ENCODE data around the gene SUGCT. TPM values are rescaled to one million over a fixed set of nuclear protein-coding genes. Genes with fewer than 3 reads are reported as not detected.

SUGCT gene
- total and polyA plus RNA-seq, 9 of the 15 experiments (the other 6 are each of a cell fraction or from before 2014, with no cell fraction given), result 0.58 to 2.5 (median 1.4) TPM

DNA sequence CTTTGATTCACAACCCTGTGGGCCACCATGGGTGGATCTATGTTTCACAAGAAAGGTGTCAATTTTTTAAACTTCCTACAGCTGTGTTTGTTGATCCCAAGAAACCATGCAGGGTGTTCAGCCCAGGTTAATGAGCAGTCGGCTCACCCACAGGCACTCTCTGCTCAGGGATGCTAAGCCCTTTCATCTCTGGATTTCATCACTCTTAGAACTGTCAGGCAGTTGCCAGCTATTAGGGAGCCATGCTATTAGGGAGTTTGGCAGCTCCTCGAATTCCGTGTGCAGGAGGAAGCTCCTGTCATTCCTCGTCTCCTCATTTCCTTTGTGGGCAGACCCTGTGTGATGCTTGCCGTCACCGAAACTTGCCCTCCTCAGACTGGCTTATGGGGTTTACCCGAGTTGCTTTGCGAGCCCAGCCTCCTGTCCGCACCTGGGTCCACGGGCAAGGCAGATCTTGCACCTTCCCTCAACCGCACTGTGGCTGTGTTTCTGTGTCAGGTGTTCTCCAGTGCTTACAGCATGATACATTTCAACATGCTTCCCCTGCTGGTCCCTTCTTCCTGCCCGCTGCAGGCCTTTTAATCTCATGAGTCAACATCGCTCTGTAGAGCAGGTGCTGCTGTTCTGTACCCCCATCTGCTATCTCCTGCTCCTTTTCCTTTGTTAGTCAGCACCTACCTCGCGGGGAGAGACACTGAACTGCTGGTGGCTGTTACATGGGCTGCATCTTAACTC lies 509.8 kb downstream of the SUGCT start:
- Histone ChIP-seq H3K9me1 (ENCODE audit: control insufficient read depth, insufficient read depth, low read length) (no peaks in the 10 kb centered on the region), H3K79me2 (ENCODE audit: control insufficient read depth, insufficient read depth, low read length) (no peaks in the 10 kb centered on the region), H3K27me3 (ENCODE audit: control insufficient read depth in 2 of 2, insufficient read depth in 2 of 2, low read length in 2 of 2) (no peaks in the 10 kb centered on the region), H2AFZ (ENCODE audit: low read depth, low read length) (no peak overlapping the region), H4K20me1 (replicated peaks; ENCODE audit: control insufficient read depth, insufficient read depth, low read length) (no peaks in the 10 kb centered on the region), H3K9ac (ENCODE audit: insufficient read depth in 1 of 2, low read depth in 2 of 2, low read length in 2 of 2) (no peak overlapping the region), H3K4me2 (ENCODE audit: insufficient read depth, low read length) (no peak overlapping the region), H3K27ac (ENCODE audit: extremely low read depth, low read depth, low read length) (no peak overlapping the region), H3K9me3 (replicated peaks; ENCODE audit: control insufficient read depth, insufficient read depth, low read depth, low read length) (no peaks in the 10 kb centered on the region), H3K4me3 (no peak overlapping the region), H3K36me3 (ENCODE audit: control insufficient read depth, insufficient read depth, low read length) (no peaks in the 10 kb centered on the region), H3K4me1 (replicated peaks in 1 of 2; ENCODE audit: control insufficient read depth in 2 of 2, insufficient read depth in 2 of 2, low read length in 2 of 2) (no peaks in the 10 kb centered on the region)
- FAIRE-seq, result no peak
- BruUV-seq (replicated peaks), result no TSS peak
- no peak for ATAC-seq
- under 1% methylated on average over 14 of the region's 15 CpGs for WGBS (ENCODE audit: insufficient coverage, low coverage, missing lambda C conversion rate)
- ChIA-PET CTCF (ENCODE audit: low intra/inter-chr PET ratio) (no interaction called here), POLR2A (no interaction called here)
- intact Hi-C loops (cut with micrococcal nuclease), result no loop called here
- DNase-seq (ENCODE audit: extremely low read depth in 1 of 4, low spot score in 3 of 4), result no peak
- in situ Hi-C loops (cut with MboI), result no loop called here
- TF ChIP-seq ZNF830 (CRISPR knock-in tag; IDR thresholded peaks at IDR 0.05), result no peak
- no peak for TF ChIP-seq KAT7 (CRISPR knock-in tag; IDR thresholded peaks at IDR 0.05; ENCODE audit: borderline replicate concordance)
- no peak for TF ChIP-seq TRIM25 (IDR thresholded peaks at IDR 0.05; ENCODE audit: borderline replicate concordance)
- TF ChIP-seq KAT8 (IDR thresholded peaks at IDR 0.05; ENCODE audit: low read depth), result no peak
- no peak for TF ChIP-seq DDX20 (tag; IDR thresholded peaks at IDR 0.05; ENCODE audit: low read depth)
- no peak for TF ChIP-seq CXXC5 (CRISPR knock-in tag; IDR thresholded peaks at IDR 0.05)
- TF ChIP-seq, protein P1, sequence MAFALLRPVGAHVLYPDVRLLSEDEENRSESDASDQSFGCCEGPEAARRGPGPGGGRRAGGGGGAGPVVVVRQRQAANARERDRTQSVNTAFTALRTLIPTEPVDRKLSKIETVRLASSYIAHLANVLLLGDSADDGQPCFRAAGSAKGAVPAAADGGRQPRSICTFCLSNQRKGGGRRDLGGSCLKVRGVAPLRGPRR (CRISPR knock-in tag; IDR thresholded peaks at IDR 0.05), result no peak
- no peak for TF ChIP-seq ZNF586 (CRISPR knock-in tag; conservative IDR thresholded peaks at IDR 0.05)
- TF ChIP-seq U2AF1 (optimal IDR thresholded peaks at IDR 0.05; ENCODE audit: low read depth, low read length), result no peak
- TF ChIP-seq ZNF146 (CRISPR knock-in tag; IDR thresholded peaks at IDR 0.05; ENCODE audit: unreplicated experiment), result no peak
- TF ChIP-seq MTA1 (IDR thresholded peaks at IDR 0.05; ENCODE audit: borderline replicate concordance), result no peak
- no peak for TF ChIP-seq SP2 (IDR thresholded peaks at IDR 0.05; ENCODE audit: extremely low read depth, low read depth, low read length, poor library complexity, severe bottlenecking)
- TF ChIP-seq ZNF444 (CRISPR knock-in tag; IDR thresholded peaks at IDR 0.05), result no peak
- TF ChIP-seq ZNF175 (CRISPR knock-in tag; IDR thresholded peaks at IDR 0.05; ENCODE audit: low read depth), result no peak
- no peak for TF ChIP-seq IRF2 (CRISPR knock-in tag; IDR thresholded peaks at IDR 0.05)
- TF ChIP-seq NR4A1 (CRISPR knock-in tag; IDR thresholded peaks at IDR 0.05), result no peak
- no peak for TF ChIP-seq NR4A1 (tag; IDR thresholded peaks at IDR 0.05)
- TF ChIP-seq GATAD2A (IDR thresholded peaks at IDR 0.05), result no peak
- TF ChIP-seq ETS2 (tag; IDR thresholded peaks at IDR 0.05; ENCODE audit: borderline replicate concordance, poor library complexity, severe bottlenecking), result no peak
- TF ChIP-seq E2F6 (IDR thresholded peaks at IDR 0.05; ENCODE audit: borderline replicate concordance in 1 of 2, extremely low read depth in 1 of 2, insufficient read depth in 1 of 2, insufficient read length in 1 of 2, low read depth in 1 of 2, low read length in 1 of 2, poor library complexity in 1 of 2, severe bottlenecking in 1 of 2), result no peak

All from K562 (cell line).